ENCODE data around the gene TSEN2. TPM values are rescaled to one million over a fixed set of nuclear protein-coding genes. Genes with fewer than 3 reads are reported as not detected.

The TSEN2 gene
- polyA plus RNA-seq, 3 donors: 3.2 to 7.3 (median 3.9) TPM

DNA sequence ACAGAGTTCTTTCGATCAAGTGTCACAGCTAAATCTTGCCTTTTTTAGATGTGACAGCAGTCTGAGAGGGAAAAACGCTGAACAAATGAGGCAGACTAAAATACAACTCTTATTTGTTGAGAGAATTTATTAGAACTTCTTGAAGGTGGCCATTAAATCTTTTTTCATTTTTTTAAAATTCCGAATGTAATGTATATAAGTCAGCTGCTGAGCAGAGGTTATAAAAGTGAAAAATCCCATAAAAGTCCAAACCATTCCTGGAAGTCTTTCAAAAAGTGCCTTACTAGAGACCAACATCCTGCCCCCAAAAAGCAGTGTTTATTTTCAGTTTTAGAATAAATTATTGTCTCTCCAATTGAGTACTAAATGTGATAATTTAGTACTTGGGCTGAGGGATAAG is 3.1 kb downstream of the TSEN2 start:
- Histone ChIP-seq H3K4me2 (replicated peaks; ENCODE audit: extremely low read depth, low read length, poor library complexity, severe bottlenecking) (peak overlapping the region; percentile 41), H3K27me3 (ENCODE audit: control insufficient read depth in 2 of 2, insufficient read depth in 2 of 2, low read length in 2 of 2) (no peaks in the 10 kb centered on the region), H3K27ac (ENCODE audit: low read depth in 1 of 2, low read length in 2 of 2) (peak overlapping the region in 1 of 2 donors; percentile 66), H3K9ac (ENCODE audit: insufficient read depth, low read length, poor library complexity, severe bottlenecking) (no peak overlapping the region), H3K4me3 (replicated peaks in 1 of 3; ENCODE audit: low read depth in 2 of 3, low read length in 3 of 3) (peak overlapping the region in 1 of 3 experiments; percentile 21), H3K9me3 (replicated peaks in 1 of 2; ENCODE audit: control insufficient read depth in 1 of 2, insufficient read depth in 1 of 2, low read length in 2 of 2) (no peaks in the 10 kb centered on the region), H3K36me3 (replicated peaks in 1 of 2; ENCODE audit: control insufficient read depth in 1 of 2, insufficient read depth in 2 of 2, low read length in 2 of 2) (peaks cover 5 to 27% of the 10 kb centered on the region in 2 donors), H3K79me2 (ENCODE audit: insufficient read depth, low read length) (peaks cover 16% of the 10 kb centered on the region), H3K4me1 (ENCODE audit: control insufficient read depth in 1 of 2, insufficient read depth in 2 of 2, low read length in 2 of 2) (peaks cover 42 to 46% of the 10 kb centered on the region in 2 donors), H4K20me1 (ENCODE audit: insufficient read depth, low read length) (no peaks in the 10 kb centered on the region), H2AFZ (ENCODE audit: insufficient read depth, low read depth, low read length, poor library complexity, severe bottlenecking) (peak overlapping the region; percentile 63)
- Mint-ChIP-seq H3K4me1 (peaks cover 43% of the 10 kb centered on the region), H3K27me3 (ENCODE audit: low read depth in 3 of 3) (peaks cover 0 to 2% (median 0%) of the 10 kb centered on the region in 3 donors), H3K27ac (peak overlapping the region; percentile 65 to 88 (median 76)), H3K9me3 (peaks cover 0 to 3% (median 0%) of the 10 kb centered on the region in 7 donors), H3K36me3 (peaks cover 15 to 28% of the 10 kb centered on the region in 2 donors), H3K4me3 (peak overlapping the region in 1 of 2 donors; percentile 64)
- DNase-seq: no peak
- TF ChIP-seq, protein P1, sequence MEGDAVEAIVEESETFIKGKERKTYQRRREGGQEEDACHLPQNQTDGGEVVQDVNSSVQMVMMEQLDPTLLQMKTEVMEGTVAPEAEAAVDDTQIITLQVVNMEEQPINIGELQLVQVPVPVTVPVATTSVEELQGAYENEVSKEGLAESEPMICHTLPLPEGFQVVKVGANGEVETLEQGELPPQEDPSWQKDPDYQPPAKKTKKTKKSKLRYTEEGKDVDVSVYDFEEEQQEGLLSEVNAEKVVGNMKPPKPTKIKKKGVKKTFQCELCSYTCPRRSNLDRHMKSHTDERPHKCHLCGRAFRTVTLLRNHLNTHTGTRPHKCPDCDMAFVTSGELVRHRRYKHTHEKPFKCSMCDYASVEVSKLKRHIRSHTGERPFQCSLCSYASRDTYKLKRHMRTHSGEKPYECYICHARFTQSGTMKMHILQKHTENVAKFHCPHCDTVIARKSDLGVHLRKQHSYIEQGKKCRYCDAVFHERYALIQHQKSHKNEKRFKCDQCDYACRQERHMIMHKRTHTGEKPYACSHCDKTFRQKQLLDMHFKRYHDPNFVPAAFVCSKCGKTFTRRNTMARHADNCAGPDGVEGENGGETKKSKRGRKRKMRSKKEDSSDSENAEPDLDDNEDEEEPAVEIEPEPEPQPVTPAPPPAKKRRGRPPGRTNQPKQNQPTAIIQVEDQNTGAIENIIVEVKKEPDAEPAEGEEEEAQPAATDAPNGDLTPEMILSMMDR (IDR thresholded peaks at IDR 0.05): no peak
- intact Hi-C loops (cut with micrococcal nuclease): no loop called here
- WGBS (ENCODE audit: insufficient coverage): no CpG with 5 or more reads among the region's 3 CpGs

DNA sequence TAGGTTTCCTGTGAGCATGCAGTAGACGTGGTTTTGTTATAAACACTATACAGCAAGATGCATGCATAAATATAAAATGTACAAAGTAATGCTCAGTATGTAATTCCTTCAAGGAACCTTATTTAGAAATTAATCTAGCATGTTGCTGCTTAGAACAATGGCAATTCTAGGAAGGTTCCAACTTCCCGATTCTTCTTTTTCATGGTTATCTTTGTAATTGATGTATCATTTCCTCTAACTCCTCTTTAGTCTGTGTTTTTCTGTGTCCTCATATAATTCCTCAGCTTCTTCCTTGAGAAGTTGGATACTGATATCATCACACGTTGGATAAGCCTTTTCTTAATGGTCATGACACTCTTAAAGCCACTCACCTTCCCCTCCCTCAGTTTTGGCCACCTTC is 3.5 kb downstream of the TSEN2 start:
- Mint-ChIP-seq H3K36me3 (peaks cover 15 to 30% of the 10 kb centered on the region in 2 donors), H3K27me3 (ENCODE audit: low read depth in 3 of 3) (peaks cover 0 to under 1% (median 0%) of the 10 kb centered on the region in 3 donors), H3K4me3 (no peak overlapping the region), H3K9me3 (peaks cover 0 to 3% (median 0%) of the 10 kb centered on the region in 7 donors), H3K4me1 (peaks cover 40% of the 10 kb centered on the region), H3K27ac (peak overlapping the region in 2 of 7 donors; percentile 70 to 84)
- no peaks in the 10 kb centered on the region for H4K20me1 ChIP-seq (ENCODE audit: insufficient read depth, low read length)
- H3K9me3 ChIP-seq (replicated peaks in 1 of 2; ENCODE audit: control insufficient read depth in 1 of 2, insufficient read depth in 1 of 2, low read length in 2 of 2): no peaks in the 10 kb centered on the region
- no peaks in the 10 kb centered on the region for H3K27me3 ChIP-seq (ENCODE audit: control insufficient read depth in 2 of 2, insufficient read depth in 2 of 2, low read length in 2 of 2)
- 60% methylated on average over 1 of the region's 3 CpGs for WGBS (ENCODE audit: insufficient coverage)
- H3K9ac ChIP-seq (ENCODE audit: insufficient read depth, low read length, poor library complexity, severe bottlenecking): no peak overlapping the region
- H3K4me3 ChIP-seq (replicated peaks in 1 of 3; ENCODE audit: low read depth in 2 of 3, low read length in 3 of 3): no peak overlapping the region
- TF ChIP-seq, protein P1 (IDR thresholded peaks at IDR 0.05): no peak
- no peak overlapping the region for H3K27ac ChIP-seq (ENCODE audit: low read depth in 1 of 2, low read length in 2 of 2)
- no peak overlapping the region for H3K4me2 ChIP-seq (replicated peaks; ENCODE audit: extremely low read depth, low read length, poor library complexity, severe bottlenecking)
- intact Hi-C loops (cut with micrococcal nuclease): no loop called here
- DNase-seq: peak in 1 of 3 donors; percentile 12
- H3K4me1 ChIP-seq (ENCODE audit: control insufficient read depth in 1 of 2, insufficient read depth in 2 of 2, low read length in 2 of 2): peaks cover 38 to 43% of the 10 kb centered on the region in 2 donors
- peaks cover 16% of the 10 kb centered on the region for H3K79me2 ChIP-seq (ENCODE audit: insufficient read depth, low read length)
- H2AFZ ChIP-seq (ENCODE audit: insufficient read depth, low read depth, low read length, poor library complexity, severe bottlenecking): no peak overlapping the region
- H3K36me3 ChIP-seq (replicated peaks in 1 of 2; ENCODE audit: control insufficient read depth in 1 of 2, insufficient read depth in 2 of 2, low read length in 2 of 2): peaks cover 8 to 27% of the 10 kb centered on the region in 2 donors

All from CD14-positive monocyte (primary cell).